ENCODE results near the gene BAIAP2.
"Not testable (repeated sequence)": the region's sequence is repeated elsewhere in the genome, so short reads cannot be mapped to it uniquely, and the experiment has no call there.

BAIAP2 gene

DNA sequence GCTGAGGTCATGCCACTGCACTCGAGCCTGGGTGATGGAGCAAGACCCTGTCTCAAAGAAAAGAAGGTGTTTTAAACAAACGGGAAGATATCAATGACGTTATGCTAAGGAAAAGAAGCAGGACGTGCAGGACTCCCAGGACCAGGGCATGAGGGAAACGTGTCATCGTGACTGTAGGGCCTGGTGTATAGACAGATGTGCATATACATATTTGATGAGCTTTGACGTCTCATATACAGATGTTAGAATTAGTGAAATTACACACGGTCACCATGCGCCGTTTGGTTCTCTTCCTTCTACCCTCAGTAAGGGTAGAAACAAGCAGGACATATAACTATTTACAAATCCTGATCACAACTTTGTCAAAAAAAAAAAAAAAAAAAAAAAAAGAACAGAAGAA, 112.8 kb downstream of the BAIAP2 start:
- no peak for DNase-seq

DNA sequence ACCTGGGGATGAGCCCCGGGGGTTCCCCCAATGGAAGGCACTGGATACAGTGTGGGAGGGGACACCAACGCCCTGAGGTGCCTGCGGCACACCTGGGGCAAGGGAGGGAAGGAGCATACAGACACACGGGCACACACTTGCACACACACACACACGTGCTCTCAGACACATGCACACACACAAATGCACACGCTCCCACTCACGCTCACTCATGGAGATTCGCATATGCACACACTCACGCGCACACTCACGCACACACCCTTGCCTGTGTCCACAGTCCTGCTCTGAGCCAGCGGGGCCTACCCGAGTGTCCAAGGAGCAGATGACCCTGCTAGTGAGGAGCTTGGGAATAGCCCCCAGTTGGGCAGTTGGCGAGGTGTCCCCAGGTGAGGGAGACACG, 113.6 kb downstream of the BAIAP2 start:
- no peak for DNase-seq

DNA sequence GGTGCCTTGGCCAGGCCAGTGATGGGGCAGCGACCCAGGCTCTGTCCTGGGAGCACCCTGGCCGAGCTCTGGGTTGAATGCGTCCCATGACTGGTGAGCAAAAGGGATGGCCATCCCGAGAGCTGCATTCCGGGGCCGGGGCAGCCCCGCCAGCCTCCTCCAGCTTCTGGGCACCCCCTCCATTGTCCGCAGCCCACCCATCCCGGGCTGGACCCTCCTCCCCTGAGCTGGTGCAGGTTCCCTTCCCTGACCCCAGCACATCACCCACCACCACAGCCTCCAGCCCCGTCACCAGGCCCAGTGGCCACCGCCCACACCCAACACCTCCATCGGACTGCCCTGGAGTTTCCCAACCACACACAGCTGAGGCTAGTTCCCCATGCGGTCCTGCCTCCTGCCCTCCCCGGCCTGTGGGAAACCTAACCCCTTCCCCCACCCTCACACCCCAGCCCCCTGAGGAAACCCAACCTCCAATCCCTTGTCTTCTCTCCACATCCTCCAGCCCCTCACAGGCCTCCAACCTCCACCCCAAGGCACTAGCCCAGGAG, 114.1 kb downstream of the BAIAP2 start:
- DNase-seq = no peak

- DNase-seq = no peak
These were observed 115.6 kb downstream of the BAIAP2 start for GRCh38 chr17:81150377-81151077.

GRCh38 chr17:81151278-81151677, 116.3 kb downstream of the BAIAP2 start:
- DNase-seq = no peak

DNA sequence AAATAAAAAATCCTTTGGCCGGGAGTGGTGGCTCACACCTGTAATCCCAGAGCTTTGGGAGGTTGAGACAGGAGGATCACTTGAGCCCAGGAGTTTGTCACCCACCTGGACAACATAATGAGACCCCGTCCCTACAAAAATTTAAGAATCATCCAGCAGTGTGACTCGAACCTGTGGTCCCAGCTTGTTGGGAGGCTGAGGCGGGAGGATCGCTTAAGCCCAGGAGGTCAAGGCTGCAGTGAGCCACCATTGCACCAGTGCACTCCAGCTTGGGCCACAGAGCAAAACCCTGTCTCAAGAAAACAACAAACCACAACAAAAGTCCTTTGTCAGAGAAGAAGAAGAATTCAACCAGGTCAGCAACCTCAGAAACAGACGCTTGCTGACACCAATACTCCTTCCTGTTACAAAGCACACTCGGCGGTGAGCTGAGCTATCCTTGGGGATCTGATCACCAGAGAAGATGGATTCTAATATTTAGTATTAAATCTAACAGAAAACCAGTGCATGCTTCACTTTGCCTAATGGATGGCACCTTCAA, 117.4 kb downstream of the BAIAP2 start:
- no peak for DNase-seq

- no peak for DNase-seq
These were observed 118.4 kb downstream of the BAIAP2 start for GRCh38 chr17:81153340-81153803.

- DNase-seq = not testable (repeated sequence)
These were observed 119.1 kb downstream of the BAIAP2 start for GRCh38 chr17:81154016-81154415.

DNA sequence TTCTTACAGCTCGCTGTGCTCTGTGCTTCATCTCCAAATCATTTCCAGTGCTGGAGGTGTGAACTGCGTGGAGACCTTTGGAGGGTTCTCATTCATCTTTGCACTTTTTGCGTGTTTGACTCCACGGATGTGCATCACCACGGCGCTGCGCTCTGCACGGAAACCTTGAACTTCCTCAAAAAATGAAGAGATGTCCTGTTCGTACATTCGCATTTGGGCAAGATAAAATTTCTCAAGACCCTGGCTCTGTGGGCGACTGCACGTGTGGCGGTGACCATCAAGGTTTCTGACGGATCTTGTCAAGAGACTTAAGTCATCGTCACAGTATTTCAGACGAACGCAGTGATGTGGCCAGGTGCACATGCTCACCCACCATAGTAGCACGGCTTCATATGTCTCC, 120.0 kb downstream of the BAIAP2 start:
- DNase-seq = no peak

DNA sequence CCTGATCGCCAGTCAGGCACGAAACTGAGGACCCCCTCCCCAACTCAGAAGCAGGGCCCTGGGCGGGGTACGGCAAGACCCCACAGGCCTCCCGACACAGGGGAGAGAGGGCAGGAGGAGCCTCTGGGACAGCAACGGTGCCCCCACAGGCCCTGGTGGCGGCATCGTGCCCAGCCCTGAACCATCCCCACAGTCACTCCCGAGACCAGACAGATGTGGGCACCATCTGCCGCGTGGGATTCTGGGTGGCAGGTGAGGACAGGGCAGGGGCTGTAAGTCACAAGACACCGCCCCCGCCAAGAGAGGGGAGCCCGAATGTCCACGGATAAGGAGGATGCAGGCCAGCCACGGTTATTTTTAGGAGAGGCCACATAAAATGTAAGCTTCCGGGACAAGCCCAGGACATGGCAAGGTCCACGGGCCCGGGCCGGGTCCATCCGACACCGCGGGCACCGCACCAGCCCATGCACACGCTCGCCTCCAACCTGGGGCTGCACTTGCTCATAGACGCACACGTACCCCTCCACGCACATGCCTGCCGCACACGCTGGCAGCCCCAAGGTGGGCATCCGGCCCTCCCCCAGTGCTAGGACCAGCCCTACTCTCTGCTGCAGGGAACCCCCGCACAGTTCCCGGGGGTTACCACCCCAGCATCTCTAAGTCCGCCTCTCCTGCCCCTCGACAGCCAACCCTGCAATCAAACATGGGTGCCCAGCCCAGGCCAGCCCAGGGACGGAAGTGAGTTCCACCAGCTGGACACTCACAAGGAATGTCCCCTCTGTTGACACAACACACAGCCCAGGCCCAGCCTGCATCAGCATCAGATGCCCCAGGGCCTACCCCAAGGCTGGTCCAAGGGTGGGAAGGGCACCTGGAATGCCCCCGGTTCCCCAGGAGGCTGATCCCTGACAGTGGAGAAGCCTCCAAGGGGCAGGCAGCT, 122.2 kb downstream of the BAIAP2 start:
- DNase-seq = no peak

GRCh38 chr17:81157848-81158687, 123.1 kb downstream of the BAIAP2 start:
- DNase-seq = no peak

GRCh38 chr17:81158688-81159590, 124.0 kb downstream of the BAIAP2 start:
- no peak for DNase-seq

DNA sequence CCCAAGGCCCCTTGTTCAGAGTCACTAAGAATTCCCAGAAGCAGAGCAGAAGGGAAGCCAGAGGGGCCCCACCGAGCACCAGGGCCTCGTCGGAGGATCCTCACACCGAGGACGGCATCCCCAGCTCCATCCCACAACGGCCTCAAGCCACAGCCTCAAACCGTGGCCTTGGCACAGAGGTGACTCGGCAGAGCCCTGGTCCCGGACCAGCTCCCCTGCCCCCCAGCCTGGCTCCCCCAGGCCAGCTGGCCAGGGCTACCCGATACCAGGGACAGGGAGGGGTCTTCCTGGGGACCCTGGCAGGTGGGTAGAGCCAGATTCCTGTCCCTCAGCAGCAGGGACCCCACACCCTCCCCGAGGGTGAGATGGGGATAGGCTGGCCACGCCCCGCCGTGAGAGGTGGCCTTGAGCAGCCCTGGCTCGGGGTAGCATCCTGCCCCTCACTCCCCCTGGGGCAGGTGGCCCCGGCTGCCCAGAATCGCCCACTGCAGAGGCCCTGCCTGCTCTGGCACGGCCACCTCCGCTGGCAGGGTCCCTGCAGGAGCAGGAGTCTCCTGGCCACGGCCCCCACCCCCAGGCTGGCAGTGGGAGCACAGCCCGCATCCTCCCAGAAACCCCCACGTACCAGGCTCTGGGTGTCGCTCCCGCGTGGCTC, 124.8 kb downstream of the BAIAP2 start:
- no peak for DNase-seq

DNA sequence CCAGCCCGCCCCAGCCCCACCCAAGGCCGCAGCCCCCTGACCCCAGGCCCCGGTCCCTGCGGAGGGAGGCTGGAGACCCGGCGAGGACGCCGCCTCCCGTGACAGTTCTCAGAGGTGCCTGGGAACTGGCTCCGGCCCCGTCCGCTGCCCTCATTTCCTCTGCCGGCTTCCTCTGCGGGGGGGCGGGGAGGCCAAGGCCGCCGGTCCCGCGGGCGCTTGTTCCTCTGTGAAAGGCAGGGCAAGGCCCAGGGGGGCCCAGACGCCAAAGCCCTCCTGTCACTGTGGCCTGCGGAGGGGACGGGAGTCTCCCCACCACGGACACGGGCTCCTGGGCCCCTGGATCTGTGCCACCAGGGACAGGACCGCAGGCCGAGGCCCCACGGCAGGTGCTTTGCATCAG, 125.4 kb downstream of the BAIAP2 start:
- no peak for DNase-seq

DNA sequence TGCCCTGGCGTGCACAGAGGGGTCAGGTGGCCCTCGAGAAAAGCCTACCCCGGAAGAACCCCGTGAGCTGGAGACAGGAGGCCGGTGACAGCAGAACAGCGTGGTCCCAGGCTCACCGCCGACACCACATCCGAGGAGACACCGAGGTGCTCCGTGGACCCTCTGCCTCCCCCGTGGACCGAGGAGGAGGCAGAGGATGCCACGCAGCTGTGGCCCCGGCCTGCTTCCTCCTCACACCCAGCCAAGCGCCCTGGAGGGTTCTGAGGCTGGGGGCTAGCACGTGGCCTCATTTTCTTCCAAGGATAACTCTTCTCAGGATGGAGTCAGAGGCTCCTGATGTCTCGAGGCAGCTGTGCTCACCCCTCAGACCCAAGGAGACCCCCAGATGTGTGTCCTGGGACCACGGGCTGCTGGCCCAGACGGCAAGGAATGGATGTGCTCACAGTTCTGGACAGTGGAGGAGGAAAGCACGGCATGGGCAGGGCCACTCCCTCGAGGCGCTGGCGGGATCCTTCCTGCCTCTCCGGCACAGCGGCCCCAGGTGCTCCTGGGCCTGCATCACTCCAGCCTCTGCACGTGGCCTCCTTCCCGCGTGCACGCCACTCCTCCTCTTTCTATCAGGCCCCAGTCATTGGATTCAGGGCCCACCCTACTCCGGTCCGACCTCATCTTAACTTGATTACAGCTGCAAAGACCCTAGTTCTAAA, 125.9 kb downstream of the BAIAP2 start:
- no peak for DNase-seq

- no peak for DNase-seq
These were observed 126.6 kb downstream of the BAIAP2 start for GRCh38 chr17:81161536-81161935.

DNA sequence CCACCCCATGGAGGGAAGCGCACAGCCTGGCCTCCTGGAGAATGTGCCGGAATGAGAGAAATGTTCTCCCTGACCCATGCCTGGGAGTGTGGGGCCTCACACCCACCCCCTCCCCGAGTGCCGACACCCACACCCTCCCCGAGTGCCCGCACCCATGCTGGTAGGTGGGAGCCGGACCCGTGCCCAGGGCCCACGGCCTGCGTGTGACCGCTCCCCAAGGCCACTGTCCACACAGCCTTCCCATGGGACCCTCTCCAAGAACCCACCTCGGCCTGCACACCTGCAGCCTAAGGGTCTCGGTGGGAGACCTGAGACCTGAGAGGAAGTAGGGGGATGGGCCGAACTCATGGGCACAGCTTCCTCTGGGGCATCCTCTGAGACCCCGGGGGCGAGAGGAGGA, 127.0 kb downstream of the BAIAP2 start:
- DNase-seq = no peak

DNA sequence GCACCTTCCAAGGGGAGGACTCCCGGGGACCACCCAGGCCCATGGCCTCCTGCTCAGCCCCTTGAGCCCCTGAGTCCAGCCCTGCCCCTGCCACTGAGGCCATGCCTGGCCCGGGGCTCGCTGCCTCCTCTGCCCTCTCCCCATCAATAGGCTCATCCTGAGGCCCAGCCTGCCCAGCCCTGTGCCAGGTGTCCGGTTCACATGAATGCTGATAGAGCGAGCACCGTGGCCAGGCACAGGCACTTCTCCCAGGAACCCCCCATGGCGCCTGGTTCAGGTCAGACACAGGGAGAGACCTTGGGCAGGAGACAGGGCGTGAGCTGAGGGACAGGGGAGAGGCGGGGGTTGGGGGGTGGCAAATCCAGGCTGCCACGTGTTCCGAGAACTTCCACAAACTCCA, 127.5 kb downstream of the BAIAP2 start:
- DNase-seq = no peak

GRCh38 chr17:81163051-81163695, 128.2 kb downstream of the BAIAP2 start:
- no peak for DNase-seq
